ENCODE measurements around the gene MYOZ2.
A peak's percentile ranks its signal among the peaks of the same experiment; 100 is the strongest.

Gene MYOZ2
- total RNA-seq = 0 reads per million in 4 donors

- no peak for DNase-seq
These were observed at the start of gene MYOZ2 for GRCh38 chr4:119135721-119136121. MYOZ2 (plus strand) TSS chr4:119135832; CDS start chr4:119136526, 694 bp downstream.

DNA sequence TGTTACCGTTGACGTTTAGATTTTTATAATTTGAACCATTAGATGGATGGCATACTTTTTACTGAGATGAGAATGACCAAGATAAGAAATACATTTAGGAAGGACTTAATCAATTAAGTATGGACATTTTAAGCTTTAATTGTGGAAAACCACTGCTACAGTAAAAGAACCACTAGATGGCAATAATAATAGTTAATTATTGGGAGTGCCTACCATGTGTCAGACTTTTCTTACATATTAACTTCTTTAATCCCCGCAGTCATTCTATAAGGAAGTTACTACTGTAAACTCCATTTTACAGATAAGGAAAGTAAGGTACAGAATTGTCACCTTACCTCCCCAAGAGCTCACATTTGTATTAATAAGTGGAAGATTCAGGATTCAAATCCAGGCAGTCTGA lies 48.5 kb upstream of the MYOZ2 start:
- no peak for DNase-seq

- DNase-seq = no peak
These were observed 48.0 kb upstream of the MYOZ2 start for GRCh38 chr4:119087656-119088055.

- no peak for DNase-seq
These were observed 42.4 kb upstream of the MYOZ2 start for GRCh38 chr4:119093042-119093827.

DNA sequence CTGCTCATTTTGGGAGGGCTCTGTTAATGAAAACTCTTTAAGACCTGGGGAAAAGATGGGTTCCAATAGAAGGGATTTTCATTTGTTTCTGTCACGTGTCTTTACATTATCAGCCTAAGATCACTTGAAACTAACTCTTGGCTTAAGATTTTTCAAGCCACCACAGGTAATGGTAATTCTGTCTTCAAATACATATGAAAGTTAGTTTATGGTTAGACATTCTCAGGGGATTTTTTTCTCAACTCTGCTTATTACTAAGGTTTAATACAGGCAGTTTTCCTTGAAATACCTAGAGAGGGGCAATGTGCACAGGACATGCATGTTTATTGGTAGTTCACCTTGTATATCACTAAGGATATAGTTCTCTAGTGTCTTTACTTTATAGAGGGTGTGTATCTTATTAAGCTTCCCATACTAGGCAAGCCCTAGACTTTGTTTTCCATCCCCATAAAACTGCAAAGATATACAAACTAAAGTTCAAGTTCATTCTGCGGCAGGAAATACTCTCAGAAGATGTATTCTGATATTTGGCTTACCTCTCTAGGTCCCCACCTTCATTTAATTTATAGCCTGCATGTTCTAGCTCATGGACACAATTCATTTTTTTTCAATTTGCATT lies 38.2 kb upstream of the MYOZ2 start:
- no peak for DNase-seq

GRCh38 chr4:119098306-119098705 lies 37.3 kb upstream of the MYOZ2 start:
- no peak for DNase-seq

DNA sequence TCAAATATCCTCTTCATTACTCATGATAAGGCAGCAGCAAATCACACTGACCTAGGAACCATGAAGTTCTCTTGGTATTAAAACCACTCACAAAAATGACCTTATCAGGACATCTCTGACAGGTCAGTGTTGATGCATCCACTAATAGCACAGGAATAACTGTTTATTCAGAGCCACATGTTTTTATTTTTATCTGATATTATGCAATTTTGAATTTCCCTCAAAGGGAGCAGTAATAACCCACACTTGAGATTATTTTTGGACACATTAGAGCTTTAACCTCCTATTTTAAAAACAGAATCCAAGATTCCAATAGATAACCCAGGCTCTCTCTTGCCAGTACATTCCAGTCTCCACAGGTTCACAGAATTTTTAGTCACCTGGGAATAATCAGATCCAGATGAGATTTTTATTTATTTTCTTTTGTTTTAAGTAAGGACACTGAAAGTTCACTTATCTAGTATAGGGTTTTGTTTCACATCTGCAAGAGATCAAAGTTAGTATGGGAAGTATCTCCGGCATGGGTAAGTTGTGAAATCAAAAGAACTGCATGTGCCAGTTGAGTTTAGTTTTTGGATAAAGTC lies 36.3 kb upstream of the MYOZ2 start:
- no peak for DNase-seq

DNA sequence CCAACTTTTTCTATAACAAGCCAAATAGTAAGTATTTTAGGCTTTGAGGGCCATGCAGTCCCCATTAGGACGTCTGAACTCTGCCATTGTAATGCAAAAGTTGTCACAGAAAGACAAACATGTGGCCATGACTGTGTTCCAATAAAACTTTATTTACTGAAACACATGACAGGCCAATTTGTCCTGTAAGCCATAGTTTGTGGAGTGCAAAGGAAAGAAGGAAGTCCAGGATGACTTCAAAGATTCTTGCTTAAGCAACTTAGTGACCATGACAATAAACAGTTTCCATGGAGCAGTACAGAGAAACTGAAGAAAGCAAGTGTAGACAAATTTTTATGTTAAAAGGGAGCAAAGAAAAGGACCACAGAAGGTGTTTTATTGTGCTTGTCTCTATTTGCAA lies 35.0 kb upstream of the MYOZ2 start:
- no peak for DNase-seq

GRCh38 chr4:119103263-119103662 lies 32.4 kb upstream of the MYOZ2 start:
- peak in 1 of 5 donors; percentile 1 for DNase-seq

DNA sequence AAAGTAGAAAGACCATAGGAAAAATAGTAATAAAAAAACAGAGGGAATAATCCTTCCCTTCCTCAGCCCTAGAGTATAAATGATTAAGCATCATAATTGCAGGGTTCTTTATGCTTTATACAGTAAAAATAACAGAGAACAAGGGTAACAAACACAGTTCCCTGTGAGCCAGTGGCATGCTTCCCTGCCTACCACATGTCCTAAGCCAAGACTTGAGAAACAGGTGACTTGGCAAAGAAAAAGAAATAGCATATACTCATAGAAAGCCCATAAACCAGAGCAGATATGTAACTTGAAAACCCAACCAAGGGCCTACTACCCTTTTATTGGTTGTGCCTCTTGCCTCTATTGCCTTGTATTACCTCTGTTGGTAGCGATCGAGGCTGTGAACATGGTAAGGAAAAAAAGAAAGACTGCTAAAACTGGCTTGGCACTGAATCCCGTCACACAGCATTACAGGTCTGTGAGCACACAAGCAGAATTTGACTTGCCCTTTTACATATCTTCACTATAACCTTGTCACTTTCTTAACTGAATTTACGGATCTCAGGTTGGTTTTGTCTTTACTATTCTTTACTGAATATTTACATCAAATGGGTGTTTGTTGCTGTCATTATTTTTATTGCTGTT lies 30.9 kb upstream of the MYOZ2 start:
- no peak for DNase-seq

DNA sequence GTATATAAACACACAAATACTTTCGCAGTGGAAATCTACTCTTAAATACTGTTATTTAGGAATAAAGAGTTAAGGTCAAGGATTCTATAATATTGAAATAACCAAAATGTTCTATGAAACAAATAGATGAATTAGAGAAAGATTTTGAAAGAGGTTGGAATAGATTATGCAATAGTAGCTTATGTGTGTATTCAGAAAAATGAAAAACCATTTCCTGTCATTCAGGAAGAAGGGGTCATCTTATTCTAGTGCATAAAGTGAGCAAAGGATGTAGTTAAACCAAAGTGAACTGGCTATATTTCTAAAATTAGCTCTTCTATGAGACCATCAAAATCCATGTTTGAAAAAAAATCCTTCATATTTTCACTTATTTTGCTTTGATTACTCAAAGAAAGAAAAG lies 30.0 kb upstream of the MYOZ2 start:
- DNase-seq = no peak

GRCh38 chr4:119106036-119107000 lies 29.3 kb upstream of the MYOZ2 start:
- no peak for DNase-seq

DNA sequence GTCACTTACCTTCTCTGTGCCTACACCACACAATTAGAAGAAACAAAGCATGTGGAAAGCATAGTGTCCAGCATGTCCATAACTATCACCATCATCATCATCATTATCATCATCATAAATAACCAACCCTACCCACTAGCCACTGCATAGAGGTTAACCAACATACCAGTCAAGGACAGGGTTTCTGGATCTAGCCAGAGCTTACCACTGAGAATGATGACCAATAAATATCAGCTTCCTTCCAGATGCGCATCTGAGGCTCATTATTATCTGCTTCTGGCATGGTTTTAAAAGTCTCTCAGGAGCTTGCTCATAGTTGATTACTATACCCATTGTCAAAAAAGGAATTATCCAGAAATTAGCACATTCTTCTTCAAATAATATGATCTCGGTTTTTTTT lies 25.5 kb upstream of the MYOZ2 start:
- no peak for DNase-seq

DNA sequence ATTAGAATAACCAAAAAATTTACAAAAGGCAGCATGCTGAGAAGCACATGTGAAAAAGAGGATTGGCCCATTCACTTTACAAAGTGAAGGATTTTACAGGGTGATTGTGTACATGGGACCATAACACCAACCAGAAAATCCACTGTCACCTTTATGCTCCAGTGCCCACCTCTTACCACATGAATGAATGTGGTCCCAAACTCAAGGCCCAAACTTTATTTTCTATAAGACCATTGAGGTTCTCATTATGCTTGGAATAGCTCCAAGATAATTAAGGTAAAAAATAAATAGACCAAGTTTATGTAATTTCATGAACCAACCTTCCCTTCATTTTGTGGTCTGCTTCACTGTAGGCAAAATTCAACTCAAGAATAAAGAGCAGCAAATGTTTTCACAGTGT lies 24.3 kb upstream of the MYOZ2 start:
- DNase-seq = no peak

- peak in 1 of 5 donors; percentile 14 for DNase-seq
These were observed 22.5 kb upstream of the MYOZ2 start for GRCh38 chr4:119113033-119113655.

DNA sequence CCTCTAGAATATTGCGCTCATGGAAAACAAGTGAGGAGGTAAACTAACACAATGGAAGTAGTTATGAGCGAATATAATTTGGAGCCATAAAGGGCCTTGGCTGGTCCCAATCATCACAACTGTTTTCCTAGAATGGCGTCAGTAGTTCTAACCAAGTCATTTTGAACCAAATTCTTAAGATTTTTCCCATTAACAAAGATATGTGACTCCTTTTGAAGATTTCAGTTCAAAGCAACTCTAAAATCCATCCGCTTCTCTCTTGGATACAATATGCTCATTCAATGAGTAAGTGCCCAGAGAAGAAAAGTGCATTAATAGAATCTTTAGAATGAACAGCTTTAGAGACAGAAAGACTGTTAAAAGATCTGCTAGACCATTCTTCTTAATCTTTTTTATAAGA lies 19.6 kb upstream of the MYOZ2 start:
- no peak for DNase-seq

GRCh38 chr4:119116925-119117900 lies 18.4 kb upstream of the MYOZ2 start:
- no peak for DNase-seq

GRCh38 chr4:119118397-119118796 lies 17.2 kb upstream of the MYOZ2 start:
- DNase-seq = no peak

- DNase-seq = no peak
These were observed 11.3 kb upstream of the MYOZ2 start for GRCh38 chr4:119124352-119124751.

GRCh38 chr4:119125931-119126330 lies 9.7 kb upstream of the MYOZ2 start:
- no peak for DNase-seq

- DNase-seq = no peak
These were observed 7.5 kb upstream of the MYOZ2 start for GRCh38 chr4:119128148-119128547.
